ENCODE results near the gene MYL2.

GRCh38 chr12:110906985-110907384 is 13.4 kb downstream of the MYL2 start:
- TF ChIP-seq, protein P1, sequence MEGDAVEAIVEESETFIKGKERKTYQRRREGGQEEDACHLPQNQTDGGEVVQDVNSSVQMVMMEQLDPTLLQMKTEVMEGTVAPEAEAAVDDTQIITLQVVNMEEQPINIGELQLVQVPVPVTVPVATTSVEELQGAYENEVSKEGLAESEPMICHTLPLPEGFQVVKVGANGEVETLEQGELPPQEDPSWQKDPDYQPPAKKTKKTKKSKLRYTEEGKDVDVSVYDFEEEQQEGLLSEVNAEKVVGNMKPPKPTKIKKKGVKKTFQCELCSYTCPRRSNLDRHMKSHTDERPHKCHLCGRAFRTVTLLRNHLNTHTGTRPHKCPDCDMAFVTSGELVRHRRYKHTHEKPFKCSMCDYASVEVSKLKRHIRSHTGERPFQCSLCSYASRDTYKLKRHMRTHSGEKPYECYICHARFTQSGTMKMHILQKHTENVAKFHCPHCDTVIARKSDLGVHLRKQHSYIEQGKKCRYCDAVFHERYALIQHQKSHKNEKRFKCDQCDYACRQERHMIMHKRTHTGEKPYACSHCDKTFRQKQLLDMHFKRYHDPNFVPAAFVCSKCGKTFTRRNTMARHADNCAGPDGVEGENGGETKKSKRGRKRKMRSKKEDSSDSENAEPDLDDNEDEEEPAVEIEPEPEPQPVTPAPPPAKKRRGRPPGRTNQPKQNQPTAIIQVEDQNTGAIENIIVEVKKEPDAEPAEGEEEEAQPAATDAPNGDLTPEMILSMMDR (IDR thresholded peaks at IDR 0.05), result no peak
- TF ChIP-seq POLR2A (IDR thresholded peaks at IDR 0.05), result no peak
